Gastroesophageal sphincter (tissue), 3 donors: ENCODE measurements around the gene CHD5.
A peak's percentile ranks its signal among the peaks of the same experiment; 100 is the strongest.

ENCODE experiments used
- EP300 ChIP-seq: sonication (generic); formaldehyde crosslinking; IDR thresholded peaks from one replicate; pipeline ENCODE4 v1.6.1; 2017; ENCODE audit warnings: antibody characterized with exemption, mild to moderate bottlenecking
- POLR2A ChIP-seq, 2 donors: fragments of 450-650 bp; IDR thresholded peaks; one replicate each; pipeline ENCODE4 v1.6.1; 2017; ENCODE audit warnings: antibody characterized with exemption in 2 of 2, mild to moderate bottlenecking in 2 of 2, moderate library complexity in 1 of 2
- POLR2AphosphoS5 ChIP-seq: sonication (generic); formaldehyde crosslinking; IDR thresholded peaks from one replicate; pipeline ENCODE4 v1.6.1; 2017; ENCODE audit warnings: antibody characterized with exemption
- TF ChIP-seq, protein P1 (sequence below), 4 experiments: fragments of 200-600 bp in 2 of 4; fragments of 450-650 bp in 2 of 4; sonication (generic) in 1 of 4; IDR thresholded peaks; one replicate each; pipeline ENCODE4 v1.5.1; 2017 to 2019; ENCODE audit warnings: antibody characterized with exemption in 4 of 4, mild to moderate bottlenecking in 2 of 4, moderate library complexity in 2 of 4

DNA sequence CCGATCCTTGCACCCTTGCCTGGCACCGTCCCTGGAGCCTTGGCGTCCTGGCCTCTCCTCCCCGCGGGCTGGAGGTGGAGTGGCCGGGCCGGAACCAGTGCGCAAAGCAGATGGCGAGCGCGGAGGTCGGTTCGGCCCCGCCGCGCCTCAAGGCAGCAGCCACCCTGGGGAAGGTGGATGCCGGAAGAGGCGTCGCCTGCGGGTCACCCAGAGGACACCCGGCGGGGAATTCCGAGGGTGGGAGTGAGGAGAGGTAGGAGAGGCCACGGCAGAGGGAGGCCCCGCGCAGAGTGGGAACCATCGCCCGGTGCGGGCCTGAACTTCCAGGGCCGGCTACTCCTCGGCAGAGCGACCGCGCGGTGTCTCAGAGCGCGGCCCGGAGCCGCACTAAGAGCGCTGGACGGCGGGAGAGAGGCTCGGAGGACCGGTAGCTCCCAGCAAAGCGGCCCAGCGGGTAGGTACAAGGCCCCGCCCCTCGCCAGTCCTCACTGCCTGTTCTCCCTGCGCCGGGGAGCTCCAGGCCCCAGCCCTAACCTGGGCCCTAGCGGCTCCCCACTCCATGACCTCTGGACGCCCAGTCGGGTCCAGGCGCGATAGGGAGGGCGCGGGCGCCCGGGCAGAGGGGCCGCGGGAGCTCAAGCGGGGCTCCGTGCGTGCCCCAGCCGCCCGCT lies 25.9 kb upstream of the CHD5 start, which contains the start of gene RNF207:
- TF ChIP-seq, protein P1, sequence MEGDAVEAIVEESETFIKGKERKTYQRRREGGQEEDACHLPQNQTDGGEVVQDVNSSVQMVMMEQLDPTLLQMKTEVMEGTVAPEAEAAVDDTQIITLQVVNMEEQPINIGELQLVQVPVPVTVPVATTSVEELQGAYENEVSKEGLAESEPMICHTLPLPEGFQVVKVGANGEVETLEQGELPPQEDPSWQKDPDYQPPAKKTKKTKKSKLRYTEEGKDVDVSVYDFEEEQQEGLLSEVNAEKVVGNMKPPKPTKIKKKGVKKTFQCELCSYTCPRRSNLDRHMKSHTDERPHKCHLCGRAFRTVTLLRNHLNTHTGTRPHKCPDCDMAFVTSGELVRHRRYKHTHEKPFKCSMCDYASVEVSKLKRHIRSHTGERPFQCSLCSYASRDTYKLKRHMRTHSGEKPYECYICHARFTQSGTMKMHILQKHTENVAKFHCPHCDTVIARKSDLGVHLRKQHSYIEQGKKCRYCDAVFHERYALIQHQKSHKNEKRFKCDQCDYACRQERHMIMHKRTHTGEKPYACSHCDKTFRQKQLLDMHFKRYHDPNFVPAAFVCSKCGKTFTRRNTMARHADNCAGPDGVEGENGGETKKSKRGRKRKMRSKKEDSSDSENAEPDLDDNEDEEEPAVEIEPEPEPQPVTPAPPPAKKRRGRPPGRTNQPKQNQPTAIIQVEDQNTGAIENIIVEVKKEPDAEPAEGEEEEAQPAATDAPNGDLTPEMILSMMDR (IDR thresholded peaks at IDR 0.05), result peak in 1 of 4 experiments; percentile 5
- TF ChIP-seq POLR2AphosphoS5 (peak; percentile 30), POLR2A (IDR thresholded peaks at IDR 0.05) (peak; percentile 46 to 54), EP300 (no peak)
